ENCODE measurements around the gene SLC12A5. TPM values are rescaled to one million over a fixed set of nuclear protein-coding genes. Genes with fewer than 3 reads are reported as not detected.

The SLC12A5 gene
- total RNA-seq, 2 experiments from 2014 or later = 3.8 to 11.0 TPM

GRCh38 chr20:46006964-46007363 lies 22.1 kb upstream of the SLC12A5 start:
- 0 out of 2 replicates have a peak, but pooled peaks cover 5% of the 10 kb centered on the region for H4K20me1 ChIP-seq (ENCODE audit: insufficient read depth, low read length)
- H3K4me2 ChIP-seq (ENCODE audit: low read length) = no peak overlapping the region
- no TSS peak for BruUV-seq (replicated peaks)
- TF ChIP-seq CTCF (conservative IDR thresholded peaks at IDR 0.05; ENCODE audit: low read length) (no peak), EZH2phosphoT487 (IDR thresholded peaks at IDR 0.05; ENCODE audit: borderline replicate concordance, low read depth, low read length) (no peak)
- no peaks in the 10 kb centered on the region for H3K9me2 ChIP-seq (ENCODE audit: insufficient read depth, low read length)
- no peaks in the 10 kb centered on the region for H3K36me3 ChIP-seq (ENCODE audit: insufficient read depth, low read length)
- POLR2A ChIA-PET = interaction anchor here (0.7 kb wide), 1 partner anchor 11 kb away, joined by 3 read pairs; no protein-coding TSS in a partner anchor
- no peak overlapping the region for H2AFZ ChIP-seq (ENCODE audit: low read length)
- no peak overlapping the region for H3K4me3 ChIP-seq (ENCODE audit: low read depth, low read length, poor library complexity, severe bottlenecking)
- no peak for DNase-seq (ENCODE audit: low spot score)
- CTCF ChIA-PET (ENCODE audit: unreplicated experiment) = no interaction called here
- no peaks in the 10 kb centered on the region for H3K9me3 ChIP-seq (ENCODE audit: low read length)
- H3K79me2 ChIP-seq (ENCODE audit: insufficient read depth, low read depth, low read length) = no peaks in the 10 kb centered on the region
- peaks cover 23% of the 10 kb centered on the region for H3K4me1 ChIP-seq (ENCODE audit: insufficient read depth, low read length, poor library complexity, severe bottlenecking)
- intact Hi-C loops (cut with micrococcal nuclease; ENCODE audit: unreplicated experiment) = no loop called here
- H3K27ac ChIP-seq (ENCODE audit: low read depth, low read length, poor library complexity, severe bottlenecking) = no peak overlapping the region

- ChIA-PET CTCF (ENCODE audit: unreplicated experiment) (no interaction called here), POLR2A (no interaction called here)
- Histone ChIP-seq H4K20me1 (ENCODE audit: insufficient read depth, low read length) (0 out of 2 replicates have a peak, but pooled peaks cover 5% of the 10 kb centered on the region), H3K36me3 (ENCODE audit: insufficient read depth, low read length) (no peaks in the 10 kb centered on the region), H3K4me3 (ENCODE audit: low read depth, low read length, poor library complexity, severe bottlenecking) (no peak overlapping the region), H2AFZ (ENCODE audit: low read length) (no peak overlapping the region), H3K9me2 (ENCODE audit: insufficient read depth, low read length) (no peaks in the 10 kb centered on the region), H3K4me2 (ENCODE audit: low read length) (no peak overlapping the region), H3K27ac (ENCODE audit: low read depth, low read length, poor library complexity, severe bottlenecking) (no peak overlapping the region), H3K9me3 (ENCODE audit: low read length) (no peaks in the 10 kb centered on the region), H3K79me2 (ENCODE audit: insufficient read depth, low read depth, low read length) (no peaks in the 10 kb centered on the region), H3K4me1 (ENCODE audit: insufficient read depth, low read length, poor library complexity, severe bottlenecking) (peaks cover 23% of the 10 kb centered on the region)
- no peak for DNase-seq (ENCODE audit: low spot score)
- BruUV-seq (replicated peaks) = no TSS peak
- intact Hi-C loops (cut with micrococcal nuclease; ENCODE audit: unreplicated experiment) = no loop called here
- TF ChIP-seq CTCF (conservative IDR thresholded peaks at IDR 0.05; ENCODE audit: low read length) (no peak), EZH2phosphoT487 (IDR thresholded peaks at IDR 0.05; ENCODE audit: borderline replicate concordance, low read depth, low read length) (no peak)
Measured at GRCh38 chr20:46007671-46008070, 21.3 kb upstream of the SLC12A5 start.

- Histone ChIP-seq H4K20me1 (ENCODE audit: insufficient read depth, low read length) (0 out of 2 replicates have a peak, but pooled peaks cover 5% of the 10 kb centered on the region), H3K4me2 (ENCODE audit: low read length) (no peak overlapping the region), H3K79me2 (ENCODE audit: insufficient read depth, low read depth, low read length) (no peaks in the 10 kb centered on the region), H3K36me3 (ENCODE audit: insufficient read depth, low read length) (no peaks in the 10 kb centered on the region), H3K4me1 (ENCODE audit: insufficient read depth, low read length, poor library complexity, severe bottlenecking) (peaks cover 22% of the 10 kb centered on the region), H2AFZ (ENCODE audit: low read length) (no peak overlapping the region), H3K4me3 (ENCODE audit: low read depth, low read length, poor library complexity, severe bottlenecking) (no peak overlapping the region), H3K9me2 (ENCODE audit: insufficient read depth, low read length) (no peaks in the 10 kb centered on the region), H3K27ac (ENCODE audit: low read depth, low read length, poor library complexity, severe bottlenecking) (no peak overlapping the region), H3K9me3 (ENCODE audit: low read length) (no peaks in the 10 kb centered on the region)
- DNase-seq (ENCODE audit: low spot score) = no peak
- BruUV-seq (replicated peaks) = no TSS peak
- ChIA-PET CTCF (ENCODE audit: unreplicated experiment) (no interaction called here), POLR2A (no interaction called here)
- TF ChIP-seq CTCF (conservative IDR thresholded peaks at IDR 0.05; ENCODE audit: low read length) (no peak), EZH2phosphoT487 (IDR thresholded peaks at IDR 0.05; ENCODE audit: borderline replicate concordance, low read depth, low read length) (no peak)
- intact Hi-C loops (cut with micrococcal nuclease; ENCODE audit: unreplicated experiment) = no loop called here
Measured at GRCh38 chr20:46009816-46010215, 19.2 kb upstream of the SLC12A5 start.
